Activated T-helper 1 cell treated with Interleukin-2 at 50 U/mL for 16 hours (primary cell): ENCODE results near the gene TUBB4B.
A peak's percentile ranks its signal among the peaks of the same experiment; 100 is the strongest.

Experiments used
- DNase-seq: peaks from one replicate; pipeline ENCODE4 v3.0.0-alpha.2; 2020; ENCODE audit warnings: low read depth

Gene TUBB4B

GRCh38 chr9:137225699-137226331 is 15.3 kb upstream of the TUBB4B start:
- DNase-seq, result no peak

- no peak for DNase-seq
Observed at GRCh38 chr9:137226338-137227053, 14.6 kb upstream of the TUBB4B start.

- peak; percentile 68 for DNase-seq
Observed at GRCh38 chr9:137227054-137227852, 13.8 kb upstream of the TUBB4B start, which contains the start of gene RNF224. Gene RNF224 (plus strand): TSS chr9:137227502. CDS start chr9:137228336, 834 bp downstream.

- DNase-seq, result no peak
Observed at GRCh38 chr9:137227853-137228505, 13.1 kb upstream of the TUBB4B start.

GRCh38 chr9:137228506-137228967 is 12.6 kb upstream of the TUBB4B start:
- DNase-seq, result no peak

- DNase-seq, result no peak
Observed at GRCh38 chr9:137228968-137229896, 11.9 kb upstream of the TUBB4B start.

GRCh38 chr9:137229903-137230704 is 11.0 kb upstream of the TUBB4B start:
- no peak for DNase-seq

GRCh38 chr9:137230705-137231371 is 10.2 kb upstream of the TUBB4B start, which contains the start of gene SLC34A3:
Gene SLC34A3 (plus strand): TSS chr9:137230901. CDS start chr9:137231703, 802 bp downstream.
- DNase-seq, result no peak

- no peak for DNase-seq
Observed at GRCh38 chr9:137231372-137232039, 9.6 kb upstream of the TUBB4B start.

- no peak for DNase-seq
Observed at GRCh38 chr9:137232101-137232500, 9.0 kb upstream of the TUBB4B start.

GRCh38 chr9:137232510-137232909 is 8.6 kb upstream of the TUBB4B start:
- no peak for DNase-seq

- no peak for DNase-seq
Observed at GRCh38 chr9:137233143-137233980, 7.7 kb upstream of the TUBB4B start.

GRCh38 chr9:137234055-137234697 is 6.9 kb upstream of the TUBB4B start:
- no peak for DNase-seq

- no peak for DNase-seq
Observed at GRCh38 chr9:137234758-137235423, 6.2 kb upstream of the TUBB4B start.

- no peak for DNase-seq
Observed at GRCh38 chr9:137235424-137236237, 5.5 kb upstream of the TUBB4B start.
